ENCODE results near the gene INPP5E. TPM values are rescaled to one million over a fixed set of nuclear protein-coding genes. Genes with fewer than 3 reads are reported as not detected.

The INPP5E gene
- polyA plus RNA-seq, 2 of the 4 experiments (the other 2 are of a cell fraction): 5.2 to 11.2 TPM

DNA sequence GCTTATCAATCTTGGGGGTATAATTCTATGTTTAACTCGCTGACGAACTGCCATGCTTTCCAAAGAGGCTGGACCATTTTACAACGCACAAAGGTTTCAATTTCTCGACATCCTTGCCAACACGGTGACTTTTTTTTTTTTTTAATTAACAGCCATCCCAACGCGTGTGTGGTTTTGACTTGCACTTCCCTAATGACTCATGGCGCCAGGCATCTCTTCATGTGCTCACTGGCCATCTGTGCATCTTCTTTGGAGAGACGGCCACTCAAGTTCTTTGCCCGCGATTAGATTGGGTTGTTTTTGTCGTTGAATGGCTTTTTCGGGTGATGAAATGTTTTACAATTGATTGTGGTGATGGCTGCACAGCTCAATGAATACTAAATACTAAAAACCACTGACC is 53.6 kb downstream of the INPP5E start:
- CTCF ChIA-PET: interaction anchor here (0.6 to 10.0 kb wide), 7 partner anchors 11 to 384 kb away, joined by 3 to 100 read pairs (median 4); partner anchors contain the start of genes DNLZ, INPP5E and SNAPC4

DNA sequence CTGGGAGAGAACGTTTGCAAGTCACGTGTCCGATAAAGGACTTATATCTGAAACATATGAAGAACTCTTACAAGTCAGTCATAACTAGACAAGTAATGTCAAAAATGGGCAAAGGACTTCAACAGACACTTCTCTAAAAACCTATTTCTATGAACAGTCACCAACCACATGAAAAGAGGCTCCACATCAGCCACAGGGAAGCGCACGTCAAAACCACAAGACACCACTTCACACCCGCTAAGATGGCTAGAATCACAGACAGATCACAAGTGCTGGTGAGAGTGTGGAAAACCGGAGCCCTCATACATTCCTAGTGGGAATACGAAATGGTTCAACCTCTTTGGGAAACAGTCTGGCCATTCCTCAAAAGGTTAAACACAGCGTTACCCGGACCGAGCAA is 54.6 kb downstream of the INPP5E start:
- Histone ChIP-seq H3K27ac (no peak overlapping the region), H3K4me3 (no peak overlapping the region), H3K4me2 (no peak overlapping the region), H3K9me3 (no peaks in the 10 kb centered on the region), H3K4me1 (no peaks in the 10 kb centered on the region)
- no peak for DNase-seq (ENCODE audit: low read depth in 1 of 2, low spot score in 1 of 2)
- 95% methylated on average over 11 of the region's 11 CpGs for WGBS (ENCODE audit: missing lambda C conversion rate)
- TF ChIP-seq E2F6 (IDR thresholded peaks at IDR 0.05; ENCODE audit: borderline replicate concordance, low read depth): no peak
- TF ChIP-seq POLR2A (IDR thresholded peaks at IDR 0.05; ENCODE audit: low read length): no peak
- TF ChIP-seq JUN (IDR thresholded peaks at IDR 0.05): no peak
- no peak for TF ChIP-seq HOXB13 (CRISPR knock-in tag; IDR thresholded peaks at IDR 0.05; ENCODE audit: low read depth)
- no peak for TF ChIP-seq EHF (CRISPR knock-in tag; IDR thresholded peaks at IDR 0.05)
- TF ChIP-seq, protein P1, sequence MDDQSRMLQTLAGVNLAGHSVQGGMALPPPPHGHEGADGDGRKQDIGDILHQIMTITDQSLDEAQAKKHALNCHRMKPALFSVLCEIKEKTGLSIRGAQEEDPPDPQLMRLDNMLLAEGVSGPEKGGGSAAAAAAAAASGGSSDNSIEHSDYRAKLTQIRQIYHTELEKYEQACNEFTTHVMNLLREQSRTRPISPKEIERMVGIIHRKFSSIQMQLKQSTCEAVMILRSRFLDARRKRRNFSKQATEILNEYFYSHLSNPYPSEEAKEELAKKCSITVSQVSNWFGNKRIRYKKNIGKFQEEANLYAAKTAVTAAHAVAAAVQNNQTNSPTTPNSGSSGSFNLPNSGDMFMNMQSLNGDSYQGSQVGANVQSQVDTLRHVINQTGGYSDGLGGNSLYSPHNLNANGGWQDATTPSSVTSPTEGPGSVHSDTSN (IDR thresholded peaks at IDR 0.05): no peak
- TF ChIP-seq, protein P2, sequence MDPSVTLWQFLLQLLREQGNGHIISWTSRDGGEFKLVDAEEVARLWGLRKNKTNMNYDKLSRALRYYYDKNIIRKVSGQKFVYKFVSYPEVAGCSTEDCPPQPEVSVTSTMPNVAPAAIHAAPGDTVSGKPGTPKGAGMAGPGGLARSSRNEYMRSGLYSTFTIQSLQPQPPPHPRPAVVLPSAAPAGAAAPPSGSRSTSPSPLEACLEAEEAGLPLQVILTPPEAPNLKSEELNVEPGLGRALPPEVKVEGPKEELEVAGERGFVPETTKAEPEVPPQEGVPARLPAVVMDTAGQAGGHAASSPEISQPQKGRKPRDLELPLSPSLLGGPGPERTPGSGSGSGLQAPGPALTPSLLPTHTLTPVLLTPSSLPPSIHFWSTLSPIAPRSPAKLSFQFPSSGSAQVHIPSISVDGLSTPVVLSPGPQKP (IDR thresholded peaks at IDR 0.05; ENCODE audit: low read depth, low read length): no peak
- ChIA-PET POLR2A (interaction anchor here (1.1 kb wide), 1 partner anchor 22 kb away, joined by 3 read pairs; no protein-coding TSS in a partner anchor), CTCF (interaction anchor here (1.1 to 10.0 kb wide), 4 partner anchors 8 to 22 kb away, joined by 4 to 100 read pairs (median 5); partner anchors contain the start of genes DNLZ and SNAPC4)
- no peak for FAIRE-seq
- ATAC-seq: no peak

More for the DNA sequence above, 53.6 kb downstream of the INPP5E start:
- ATAC-seq (no peak), FAIRE-seq (no peak), DNase-seq (ENCODE audit: low read depth in 1 of 2, low spot score in 1 of 2) (no peak)
- Histone ChIP-seq H3K4me3 (no peak overlapping the region), H3K27ac (no peak overlapping the region), H3K4me2 (no peak overlapping the region), H3K4me1 (no peaks in the 10 kb centered on the region), H3K9me3 (no peaks in the 10 kb centered on the region)
- TF ChIP-seq MAX (IDR thresholded peaks at IDR 0.05) (no peak), E2F6 (IDR thresholded peaks at IDR 0.05; ENCODE audit: borderline replicate concordance, low read depth) (no peak), ZFP36 (IDR thresholded peaks at IDR 0.05; ENCODE audit: borderline replicate concordance, partially characterized antibody) (no peak), KDM5A (IDR thresholded peaks at IDR 0.05) (no peak), KDM1A (IDR thresholded peaks at IDR 0.05; ENCODE audit: low read depth) (no peak), POLR2AphosphoS2 (conservative IDR thresholded peaks at IDR 0.05; ENCODE audit: low read length) (no peak), NFE2L2 (conservative IDR thresholded peaks at IDR 0.05; ENCODE audit: low read length) (no peak), ZC3H11A (IDR thresholded peaks at IDR 0.05) (no peak), EHMT2 (IDR thresholded peaks at IDR 0.05; ENCODE audit: low read depth) (no peak), GATA3 (IDR thresholded peaks at IDR 0.05; ENCODE audit: borderline replicate concordance) (no peak), MAZ (IDR thresholded peaks at IDR 0.05; ENCODE audit: borderline replicate concordance, low read depth, low read length) (no peak), JUNB (IDR thresholded peaks at IDR 0.05) (no peak), CBX2 (IDR thresholded peaks at IDR 0.05; ENCODE audit: borderline replicate concordance, low read depth) (no peak), ESRRA (IDR thresholded peaks at IDR 0.05; ENCODE audit: borderline replicate concordance, low read length) (no peak)
- TF ChIP-seq, protein P3, sequence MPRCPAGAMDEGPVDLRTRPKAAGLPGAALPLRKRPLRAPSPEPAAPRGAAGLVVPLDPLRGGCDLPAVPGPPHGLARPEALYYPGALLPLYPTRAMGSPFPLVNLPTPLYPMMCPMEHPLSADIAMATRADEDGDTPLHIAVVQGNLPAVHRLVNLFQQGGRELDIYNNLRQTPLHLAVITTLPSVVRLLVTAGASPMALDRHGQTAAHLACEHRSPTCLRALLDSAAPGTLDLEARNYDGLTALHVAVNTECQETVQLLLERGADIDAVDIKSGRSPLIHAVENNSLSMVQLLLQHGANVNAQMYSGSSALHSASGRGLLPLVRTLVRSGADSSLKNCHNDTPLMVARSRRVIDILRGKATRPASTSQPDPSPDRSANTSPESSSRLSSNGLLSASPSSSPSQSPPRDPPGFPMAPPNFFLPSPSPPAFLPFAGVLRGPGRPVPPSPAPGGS (IDR thresholded peaks at IDR 0.05): no peak
- POLR2A ChIA-PET: interaction anchor here (0.7 kb wide), 1 partner anchor 12 kb away, joined by 3 read pairs; no protein-coding TSS in a partner anchor
- 96% methylated on average over 13 of the region's 13 CpGs for WGBS (ENCODE audit: missing lambda C conversion rate)
